Hindlimb muscle (tissue), 1 donor: ENCODE data around the gene MRPL46. TPM values are rescaled to one million over a fixed set of nuclear protein-coding genes. Genes with fewer than 3 reads are reported as not detected.
"Not testable (repeated sequence)": the region's sequence is repeated elsewhere in the genome, so short reads cannot be mapped to it uniquely, and the experiment has no call there.

ENCODE experiments used
- DNase-seq: peaks from one replicate; pipeline ENCODE4 v3.0.0-alpha.2; 2013
- polyA plus RNA-seq: library from polyadenylated mRNA; unstranded; fragments of 120-200 nt; gene quantifications from one replicate; pipeline ENCODE4 v1.2.1, GENCODE V29; 2013; ENCODE audit not compliant: insufficient read length

Gene MRPL46
- polyA plus RNA-seq, 1 donor: 23.4 TPM

GRCh38 chr15:88477904-88478303 is 10.7 kb upstream of the MRPL46 start:
- DNase-seq: no peak

GRCh38 chr15:88477126-88477525 is 9.9 kb upstream of the MRPL46 start:
- DNase-seq: no peak

- no peak for DNase-seq
Measured at GRCh38 chr15:88476635-88477060, 9.5 kb upstream of the MRPL46 start.

DNA sequence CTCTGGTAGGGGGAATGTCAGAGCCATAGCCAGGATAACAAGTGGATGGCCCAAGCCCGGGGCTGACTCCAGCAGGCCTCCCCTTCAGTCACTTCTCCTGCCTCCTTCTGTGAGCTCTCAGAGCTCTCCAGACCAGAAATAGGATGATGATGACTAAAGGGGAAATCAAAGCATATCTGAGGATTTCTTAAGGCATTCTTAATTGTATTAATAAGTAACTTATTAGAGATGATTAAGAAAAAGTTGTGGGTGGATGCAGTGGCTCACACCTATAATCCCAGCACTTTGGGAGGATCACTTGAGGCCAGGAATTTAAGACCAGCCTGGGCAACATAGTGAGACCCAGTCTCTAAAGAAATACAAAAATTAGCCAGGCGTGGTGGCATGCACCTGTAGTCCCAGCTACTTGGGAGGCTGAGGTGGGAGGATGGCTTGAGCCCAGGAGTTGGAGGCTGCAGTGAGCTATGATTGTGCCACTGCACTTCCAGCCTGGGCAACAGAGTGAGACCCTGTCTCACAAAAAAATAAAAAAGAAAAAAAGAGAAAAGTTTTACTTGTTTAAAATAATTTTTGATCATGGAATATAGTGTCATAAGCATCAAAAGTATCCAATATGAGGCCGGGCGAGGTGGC is 6.6 kb upstream of the MRPL46 start:
- DNase-seq: not testable (repeated sequence)

- no peak for DNase-seq
Measured at GRCh38 chr15:88472225-88472624, 5.0 kb upstream of the MRPL46 start.

DNA sequence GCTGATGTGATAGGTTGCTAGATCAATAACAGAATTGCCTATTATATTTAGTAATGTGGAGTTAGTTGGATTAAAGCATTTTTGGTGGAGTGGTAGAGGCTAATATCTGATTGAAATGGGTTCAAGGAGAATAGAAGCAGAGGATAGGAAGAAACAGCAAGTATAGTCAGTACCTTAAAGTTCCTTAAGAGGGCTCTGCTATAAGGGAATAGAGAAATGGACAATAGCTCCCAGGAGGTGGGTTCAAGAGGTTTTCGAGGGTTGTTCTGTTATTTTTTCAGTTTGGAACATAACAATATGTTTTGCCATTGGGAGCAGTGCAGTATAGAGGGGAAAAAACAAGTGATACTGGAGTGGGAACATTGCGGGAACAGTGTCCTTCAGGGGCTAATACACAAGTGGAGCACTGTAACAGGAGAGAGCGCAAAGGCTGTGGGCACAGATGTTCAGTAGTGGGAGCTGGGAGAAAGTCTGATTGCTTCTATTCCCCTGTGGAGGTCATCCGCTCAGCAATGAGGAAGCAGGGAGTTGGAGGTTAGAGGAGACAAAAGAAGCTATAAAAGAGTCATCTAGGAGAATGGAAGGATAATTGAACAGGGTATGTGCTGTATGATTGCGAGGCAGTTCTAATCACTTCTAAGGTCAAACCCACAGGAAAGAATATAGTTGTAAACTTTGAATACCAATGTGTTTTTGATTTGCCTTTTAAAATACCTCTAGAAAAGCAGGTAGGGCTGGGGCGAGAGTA is 3.6 kb upstream of the MRPL46 start:
- no peak for DNase-seq

GRCh38 chr15:88469321-88469720 is 2.1 kb upstream of the MRPL46 start:
- no peak for DNase-seq

DNA sequence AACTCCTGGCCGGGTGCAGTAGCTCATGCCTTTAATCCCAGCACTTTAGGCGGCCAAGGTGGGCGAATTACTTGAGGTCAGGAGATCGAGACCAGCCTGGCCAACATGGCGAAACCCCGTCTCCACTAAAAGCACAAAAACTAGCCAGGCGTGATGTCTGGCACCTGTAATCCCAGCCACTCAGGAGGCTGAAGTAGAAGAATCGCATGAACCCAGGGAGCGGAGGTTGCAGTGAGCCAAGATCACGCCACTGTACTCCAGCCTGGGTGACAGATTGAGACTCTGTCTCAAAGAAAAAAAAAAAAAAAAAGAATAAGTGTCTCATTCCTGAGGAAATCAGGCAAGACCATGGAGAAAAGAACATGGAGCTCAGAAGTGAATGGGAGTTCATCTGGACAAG is 1.5 kb upstream of the MRPL46 start:
- DNase-seq: not testable (repeated sequence)

DNA sequence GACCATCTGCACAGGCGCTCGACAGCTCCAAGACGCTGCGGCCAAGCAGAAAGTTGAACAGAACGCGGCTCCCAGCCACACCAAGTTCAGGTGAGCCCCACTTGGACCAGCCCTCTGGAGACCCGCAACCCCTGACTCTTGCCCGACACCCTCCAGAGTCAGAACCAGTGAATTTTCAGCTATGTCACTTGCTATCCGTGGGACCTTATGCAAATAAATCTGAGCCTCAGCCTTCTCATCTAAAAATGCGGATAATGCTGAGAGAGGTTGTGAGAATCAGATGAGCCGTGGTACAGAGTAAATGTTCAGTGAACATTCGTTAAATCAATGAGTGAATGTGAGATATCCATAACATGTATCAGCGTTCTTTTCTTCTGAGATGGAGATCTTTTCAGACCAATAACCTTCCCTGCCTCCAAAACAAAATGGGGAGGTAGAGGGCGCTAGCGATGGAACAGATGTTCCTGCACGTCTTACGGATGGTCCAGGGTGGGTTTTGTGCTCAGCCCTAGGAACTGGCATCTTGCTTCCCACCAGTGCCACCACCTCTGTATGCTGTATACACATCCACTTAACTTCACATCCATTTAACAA is 844 bp upstream of the MRPL46 start:
- DNase-seq: no peak

GRCh38 chr15:88465633-88466224 is 1.5 kb downstream of the MRPL46 start:
- DNase-seq: no peak

DNA sequence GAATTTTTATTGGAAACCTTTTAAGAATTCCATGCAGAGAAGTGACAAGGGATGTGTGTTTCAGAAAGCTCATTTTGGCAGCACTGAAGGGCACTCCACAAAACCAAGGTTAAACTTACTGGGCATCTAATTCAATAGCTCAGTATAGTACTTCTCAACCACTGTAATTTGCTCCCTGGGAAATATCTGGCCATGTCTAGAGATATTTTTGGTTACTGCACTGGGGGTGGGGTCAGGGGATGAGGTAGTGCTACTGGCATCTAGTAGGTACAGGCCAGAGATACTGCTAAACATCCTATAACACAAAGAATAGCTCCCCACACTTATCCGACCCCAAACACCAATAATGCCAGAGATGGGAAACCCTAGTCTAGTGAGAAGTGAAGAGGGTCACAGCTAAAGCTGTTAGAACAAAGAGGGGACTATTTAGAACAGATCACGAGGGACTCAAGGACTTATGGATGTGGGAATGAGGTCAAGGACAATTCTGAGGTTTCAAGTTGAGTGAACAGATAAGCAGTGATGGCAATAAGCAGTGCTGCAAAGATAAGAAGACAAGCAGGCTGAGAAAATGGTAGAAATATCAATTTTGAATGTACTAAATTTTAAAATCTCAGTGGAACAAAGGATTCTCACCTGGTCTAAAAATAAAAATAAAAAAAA is 3.2 kb downstream of the MRPL46 start:
- DNase-seq: no peak

DNA sequence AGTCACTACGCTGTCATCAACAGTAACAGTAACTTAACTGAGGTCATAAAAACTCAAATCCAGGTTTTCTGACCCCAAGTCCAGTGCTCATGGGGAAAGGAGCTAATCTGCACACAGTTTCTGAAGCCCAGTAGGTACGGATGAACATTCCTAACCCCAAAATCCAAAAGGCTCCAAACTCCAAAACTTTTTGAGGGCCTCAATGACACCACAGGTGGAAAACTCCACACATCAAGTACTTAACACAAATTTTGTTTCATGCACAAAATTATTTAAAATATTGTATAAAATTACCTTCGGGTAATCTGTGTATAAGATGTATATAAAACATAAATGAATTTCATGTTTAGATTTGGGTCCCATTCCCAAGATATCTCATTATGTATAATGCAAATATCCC is 10.5 kb downstream of the MRPL46 start:
- no peak for DNase-seq

GRCh38 chr15:88454867-88455810 is 12.0 kb downstream of the MRPL46 start:
- DNase-seq: peak; percentile 33

DNA sequence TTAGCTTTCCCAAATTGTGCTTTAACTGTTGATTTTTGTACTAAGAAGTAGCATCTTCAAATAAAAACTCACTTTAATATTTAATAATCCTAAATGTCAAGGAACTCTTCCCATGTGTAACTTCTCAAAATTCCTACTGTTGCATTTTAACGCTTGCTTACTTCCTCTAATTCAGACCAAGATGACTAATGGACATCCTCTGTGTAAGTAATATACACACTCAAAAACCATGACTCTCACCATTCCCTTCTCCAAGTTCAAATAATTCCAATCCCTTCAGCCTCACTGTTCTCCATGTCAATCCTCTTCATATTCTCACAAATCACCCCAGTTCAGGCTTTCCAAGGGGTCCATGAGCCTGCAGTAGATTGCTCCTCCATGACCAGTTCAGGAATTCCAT is 13.0 kb downstream of the MRPL46 start:
- DNase-seq: no peak

DNA sequence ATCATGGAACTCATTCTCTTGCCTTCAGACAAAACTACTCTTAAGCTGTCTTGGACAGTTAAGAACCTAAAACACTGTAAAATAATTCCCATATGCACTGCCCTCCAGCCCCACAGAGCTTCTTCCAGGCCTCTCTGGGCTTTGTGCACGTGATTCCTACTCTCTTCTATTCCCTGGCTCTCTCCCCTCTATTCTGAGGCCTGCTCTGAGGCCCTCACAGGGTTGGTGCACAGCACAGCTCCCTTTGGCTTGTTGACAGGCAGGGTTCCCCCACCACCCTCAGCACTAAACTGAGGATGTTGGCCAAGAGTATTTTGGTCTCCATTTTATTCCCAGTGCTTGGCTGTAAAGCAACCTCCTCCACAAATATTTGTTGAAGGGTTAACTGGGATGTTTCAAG is 13.5 kb downstream of the MRPL46 start:
- no peak for DNase-seq

GRCh38 chr15:88450125-88450798 is 16.9 kb downstream of the MRPL46 start:
- no peak for DNase-seq

GRCh38 chr15:88449581-88449980 is 17.6 kb downstream of the MRPL46 start:
- DNase-seq: no peak

DNA sequence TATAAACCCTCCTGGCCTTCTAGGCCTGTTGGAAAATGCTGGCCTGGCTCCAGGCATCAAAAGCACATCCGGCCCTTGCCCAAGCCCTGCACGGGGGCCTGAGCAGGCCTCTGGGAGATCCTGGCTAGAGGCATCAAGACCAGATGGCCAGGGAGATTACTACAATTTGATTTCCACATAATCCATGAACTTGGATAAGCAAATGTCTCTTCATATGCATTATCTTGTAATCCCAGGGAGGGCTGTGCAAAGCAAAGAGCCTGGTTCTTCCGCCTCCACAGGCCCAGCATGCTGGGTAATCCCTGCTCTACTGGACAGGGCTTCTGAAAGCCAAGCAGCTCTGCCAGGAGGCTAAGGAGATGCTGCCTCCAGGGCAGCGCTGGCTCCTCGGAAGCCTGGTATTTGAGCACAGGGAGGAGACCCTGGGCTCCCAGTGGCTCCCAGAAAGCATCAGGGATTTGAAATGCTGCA is 18.2 kb downstream of the MRPL46 start:
- DNase-seq: no peak

DNA sequence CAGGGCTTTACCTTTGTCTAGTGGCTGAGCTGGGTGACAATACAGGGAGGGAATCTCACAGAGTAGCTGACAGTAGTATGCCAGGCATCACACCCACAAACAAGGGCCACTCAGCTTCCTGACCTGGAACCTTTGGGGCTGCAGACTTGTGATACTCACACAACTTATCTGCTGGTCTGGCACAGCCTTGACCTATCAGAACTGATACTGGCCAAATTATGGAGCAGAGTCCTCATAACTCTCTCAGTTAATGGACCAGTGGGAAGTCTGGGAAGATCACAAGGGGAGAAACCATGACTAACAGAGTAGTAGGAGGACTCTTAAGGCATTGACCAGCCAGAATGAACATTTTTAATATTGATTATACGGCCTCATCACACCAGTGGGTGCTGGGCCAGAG is 19.4 kb downstream of the MRPL46 start:
- no peak for DNase-seq

GRCh38 chr15:88447206-88447605 is 20.0 kb downstream of the MRPL46 start:
- no peak for DNase-seq
